NCI-H187 treated with DMSO at 0.1 percent for 48 hours (cell line): ENCODE data around the gene GTF2A1.

Experiments
- DNase-seq: peaks from one replicate; lab custom pipeline; 2025; lab: John Stamatoyannopoulos, UW

GTF2A1 gene

DNA sequence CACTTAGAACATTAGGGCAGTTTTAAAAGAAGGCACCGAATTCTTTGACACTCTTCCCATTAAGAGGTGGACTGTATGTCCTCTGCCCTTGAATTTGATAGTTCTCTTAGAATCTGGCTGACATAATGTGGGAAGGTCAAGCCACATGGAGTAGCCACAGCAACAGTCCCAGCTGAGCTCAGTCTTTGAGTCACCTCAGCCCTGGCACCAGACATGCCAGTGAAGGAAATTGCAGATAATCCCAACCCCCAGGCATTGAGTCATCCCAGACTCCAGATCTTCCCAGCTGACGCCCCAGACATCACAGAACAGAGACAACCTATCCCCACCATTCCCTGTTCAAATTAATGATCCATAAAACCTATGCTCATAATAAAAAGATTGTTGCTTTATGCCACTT, 83.4 kb downstream of the GTF2A1 start:
- no peak for DNase-seq

DNA sequence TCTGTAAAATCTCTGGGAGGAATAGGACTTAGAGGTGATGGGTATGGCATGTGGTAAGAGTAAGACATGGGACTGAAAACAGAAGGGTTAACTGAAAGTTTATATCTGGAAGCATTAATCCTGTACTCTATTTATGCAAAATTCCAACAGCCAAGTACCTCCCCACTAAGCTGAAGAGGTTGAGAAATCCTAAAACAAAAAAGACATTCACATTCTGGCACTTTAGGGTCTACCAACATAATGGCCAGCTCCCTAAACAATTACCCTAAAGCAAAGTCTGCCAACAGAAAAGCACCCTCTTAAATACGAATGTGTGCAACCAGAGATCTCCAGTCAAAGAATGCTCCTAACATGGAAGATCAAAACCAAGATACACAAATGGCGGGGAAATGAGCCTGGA, 87.4 kb downstream of the GTF2A1 start:
- DNase-seq: no peak

DNA sequence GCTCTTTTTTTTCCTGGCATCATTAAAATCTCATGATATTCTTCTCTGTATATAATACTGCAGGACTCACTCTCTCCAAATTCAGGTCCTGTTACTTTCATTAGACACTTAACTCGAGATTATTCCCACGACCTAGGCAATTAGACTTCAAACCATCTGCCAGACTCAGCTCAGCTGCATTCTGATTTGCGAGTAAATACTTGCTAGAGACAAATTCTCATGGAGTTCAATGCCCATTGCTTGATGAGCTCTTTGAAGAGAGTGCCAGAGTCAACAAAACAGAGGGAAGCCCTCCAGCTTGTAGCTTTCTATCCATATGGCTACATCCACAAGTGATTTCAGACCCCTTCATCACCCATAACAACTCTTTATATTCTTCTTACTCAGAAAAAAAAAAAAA, 88.3 kb downstream of the GTF2A1 start:
- no peak for DNase-seq

DNA sequence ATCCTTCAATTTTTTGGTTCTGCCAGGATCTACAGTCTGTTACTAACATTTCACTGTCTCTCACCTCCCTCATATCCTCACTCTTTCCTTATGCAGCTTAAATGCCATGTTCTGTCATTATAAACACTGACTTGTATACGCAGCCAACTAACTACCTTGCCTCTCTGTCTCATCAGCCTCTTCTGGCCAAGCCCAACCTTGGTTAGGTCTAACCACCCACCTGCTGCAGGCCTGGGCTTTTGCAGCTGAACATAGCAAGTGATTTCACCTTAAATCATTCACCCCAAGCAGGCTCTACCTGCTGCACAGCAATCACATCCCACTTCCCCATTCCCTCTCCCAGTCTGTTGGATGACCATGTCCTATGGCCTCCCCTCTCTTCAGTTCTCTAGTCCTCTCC, 91.5 kb downstream of the GTF2A1 start:
- DNase-seq: no peak

DNA sequence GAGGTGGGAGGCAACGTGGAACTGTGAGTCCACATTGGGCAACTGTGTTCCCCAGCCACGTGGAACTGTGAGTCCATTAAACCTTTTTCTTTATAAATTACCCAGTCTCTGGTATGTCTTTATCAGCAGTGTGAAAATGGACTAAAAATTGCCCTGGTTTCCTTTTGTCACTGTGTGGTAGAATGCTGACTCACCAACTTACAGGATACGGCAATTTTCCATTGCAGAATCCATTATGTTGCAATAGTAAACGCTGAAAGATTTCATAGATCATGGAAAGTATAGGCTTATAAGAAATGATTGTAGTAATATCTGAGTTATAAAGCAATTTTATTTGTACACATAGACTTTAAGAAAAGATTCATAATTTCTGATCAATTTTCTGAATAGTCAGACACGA, 93.0 kb downstream of the GTF2A1 start:
- DNase-seq: no peak

DNA sequence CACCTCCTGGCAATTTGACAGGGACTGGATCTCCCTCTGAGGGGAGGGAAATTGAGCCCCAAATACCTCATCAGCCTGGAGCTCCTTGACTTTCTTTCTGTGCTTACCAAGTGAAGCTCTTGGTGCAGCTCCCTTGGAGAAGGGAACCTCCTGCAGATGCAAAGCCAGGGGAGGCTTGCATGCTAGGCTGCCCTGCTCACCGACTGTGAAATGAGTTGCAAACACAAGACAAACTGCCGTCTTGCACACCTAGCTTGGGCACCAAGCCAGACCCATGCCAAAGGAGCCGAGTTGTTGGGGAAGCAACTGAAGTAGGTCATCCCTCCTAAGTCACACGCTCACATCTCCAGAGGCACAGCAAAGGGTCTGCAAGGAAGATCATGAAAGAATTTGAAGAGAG, 95.2 kb downstream of the GTF2A1 start:
- no peak for DNase-seq
